ENCODE results near the gene CMSS1. TPM values are rescaled to one million over a fixed set of nuclear protein-coding genes. Genes with fewer than 3 reads are reported as not detected.

The CMSS1 gene
- total and polyA plus RNA-seq, 7 experiments from 2014 or later = 14.9 to 47.7 (median 18.4) TPM

- no peak for ATAC-seq
- no peaks in the 10 kb centered on the region for H3K9me3 ChIP-seq (ENCODE audit: control insufficient read depth in 2 of 3, low read length in 3 of 3)
- no peak overlapping the region for H3K4me3 ChIP-seq (ENCODE audit: low read length)
- Mint-ChIP-seq H3K27ac (no peak overlapping the region), H3K36me3 (peaks cover 0 to 9% (median 3%) of the 10 kb centered on the region in 5 donors), H3K4me3 (no peak overlapping the region), H3K4me1 (peaks cover 0 to 13% (median 7%) of the 10 kb centered on the region in 7 donors), H3K9me3 (no peaks in the 10 kb centered on the region), H3K27me3 (no peaks in the 10 kb centered on the region)
- no peak overlapping the region for H3K27ac ChIP-seq (ENCODE audit: low read depth, low read length)
- H3K27me3 ChIP-seq (ENCODE audit: control insufficient read depth in 2 of 2, insufficient read depth in 2 of 2, low read length in 2 of 2) = no peaks in the 10 kb centered on the region
- ChIA-PET CTCF (no interaction called here), POLR2A (no interaction called here)
- no peaks in the 10 kb centered on the region for H3K36me3 ChIP-seq (ENCODE audit: control insufficient read depth in 2 of 3, insufficient read depth in 3 of 3, low read length in 3 of 3)
- DNase-seq = no peak
- intact Hi-C loops (cut with micrococcal nuclease) = no loop called here
- H3K4me1 ChIP-seq (ENCODE audit: control insufficient read depth in 2 of 2, insufficient read depth in 2 of 2, low read length in 2 of 2) = no peaks in the 10 kb centered on the region
Measured at GRCh38 chr3:99952306-99952705, 134.6 kb downstream of the CMSS1 start.

GRCh38 chr3:99953596-99953995 lies 135.9 kb downstream of the CMSS1 start:
- H3K9me3 ChIP-seq (ENCODE audit: control insufficient read depth in 2 of 3, low read length in 3 of 3) = no peaks in the 10 kb centered on the region
- POLR2A ChIA-PET = no interaction called here

DNA sequence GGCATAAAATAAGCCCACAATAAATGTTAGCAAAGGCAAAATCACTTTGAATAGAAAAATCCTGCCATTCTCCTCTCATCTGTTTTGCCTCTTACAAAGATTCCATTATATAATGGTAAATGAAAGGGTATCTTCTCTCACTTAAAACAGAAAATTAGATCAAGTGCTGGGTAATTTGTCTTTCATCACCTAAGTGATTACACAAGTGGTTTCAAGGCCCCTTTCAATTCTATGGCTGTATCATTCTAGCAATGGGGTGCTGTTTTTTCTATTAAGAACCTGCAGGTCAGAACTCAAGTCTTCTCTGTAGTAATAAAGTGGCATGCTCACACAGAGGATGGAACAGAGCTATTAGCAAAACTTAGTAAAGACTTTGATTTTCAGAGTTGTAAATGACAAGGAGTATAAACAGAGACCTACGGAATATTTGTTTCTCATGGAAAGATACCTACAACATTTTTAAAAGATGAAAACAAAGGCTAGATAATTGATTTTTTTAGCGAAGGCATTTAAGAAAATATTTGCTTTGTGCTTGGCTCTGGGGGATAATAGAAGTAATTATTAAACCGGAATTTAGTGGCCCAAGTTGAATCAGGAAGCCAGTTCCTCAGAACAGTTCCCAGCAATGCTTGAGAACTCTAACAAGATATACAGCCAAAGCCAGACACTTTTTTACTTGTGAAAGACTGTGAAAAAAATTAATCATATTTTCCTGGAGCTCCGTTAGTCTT lies 137.4 kb downstream of the CMSS1 start:
- Mint-ChIP-seq H3K27ac (no peak overlapping the region), H3K27me3 (no peaks in the 10 kb centered on the region), H3K9me3 (no peaks in the 10 kb centered on the region), H3K36me3 (peaks cover 0 to 12% (median 0%) of the 10 kb centered on the region in 5 donors), H3K4me3 (no peak overlapping the region), H3K4me1 (peaks cover 0 to 13% (median 9%) of the 10 kb centered on the region in 7 donors)
- no peaks in the 10 kb centered on the region for H3K9me3 ChIP-seq (ENCODE audit: control insufficient read depth in 2 of 3, low read length in 3 of 3)
- H3K4me1 ChIP-seq (ENCODE audit: control insufficient read depth in 2 of 2, insufficient read depth in 2 of 2, low read length in 2 of 2) = no peaks in the 10 kb centered on the region
- intact Hi-C loops (cut with micrococcal nuclease) = no loop called here
- no peaks in the 10 kb centered on the region for H3K27me3 ChIP-seq (ENCODE audit: control insufficient read depth in 2 of 2, insufficient read depth in 2 of 2, low read length in 2 of 2)
- H3K4me3 ChIP-seq (ENCODE audit: low read length) = no peak overlapping the region
- CTCF ChIA-PET = no interaction called here
- DNase-seq = no peak
- H3K36me3 ChIP-seq (ENCODE audit: control insufficient read depth in 2 of 3, insufficient read depth in 3 of 3, low read length in 3 of 3) = no peaks in the 10 kb centered on the region
- ATAC-seq = no peak
- H3K27ac ChIP-seq (ENCODE audit: low read depth, low read length) = no peak overlapping the region
- POLR2A ChIA-PET = no interaction called here

More at GRCh38 chr3:99953596-99953995, 135.9 kb downstream of the CMSS1 start:
- peaks cover 0 to 13% (median 8%) of the 10 kb centered on the region in 7 donors for H3K4me1 Mint-ChIP-seq
- no peak overlapping the region for H3K4me3 ChIP-seq (ENCODE audit: low read length)
- CTCF ChIA-PET = no interaction called here
- no peak overlapping the region for H3K27ac Mint-ChIP-seq
- H3K4me1 ChIP-seq (ENCODE audit: control insufficient read depth in 2 of 2, insufficient read depth in 2 of 2, low read length in 2 of 2) = no peaks in the 10 kb centered on the region
- no peak overlapping the region for H3K4me3 Mint-ChIP-seq
- H3K27me3 Mint-ChIP-seq = no peaks in the 10 kb centered on the region
- H3K27ac ChIP-seq (ENCODE audit: low read depth, low read length) = no peak overlapping the region
- H3K27me3 ChIP-seq (ENCODE audit: control insufficient read depth in 2 of 2, insufficient read depth in 2 of 2, low read length in 2 of 2) = no peaks in the 10 kb centered on the region
- H3K9me3 Mint-ChIP-seq = no peaks in the 10 kb centered on the region
- intact Hi-C loops (cut with micrococcal nuclease) = no loop called here
- DNase-seq (no peak), ATAC-seq (no peak)
- H3K36me3 ChIP-seq (ENCODE audit: control insufficient read depth in 2 of 3, insufficient read depth in 3 of 3, low read length in 3 of 3) = no peaks in the 10 kb centered on the region
- H3K36me3 Mint-ChIP-seq = peaks cover 0 to 12% (median 0%) of the 10 kb centered on the region in 5 donors

DNA sequence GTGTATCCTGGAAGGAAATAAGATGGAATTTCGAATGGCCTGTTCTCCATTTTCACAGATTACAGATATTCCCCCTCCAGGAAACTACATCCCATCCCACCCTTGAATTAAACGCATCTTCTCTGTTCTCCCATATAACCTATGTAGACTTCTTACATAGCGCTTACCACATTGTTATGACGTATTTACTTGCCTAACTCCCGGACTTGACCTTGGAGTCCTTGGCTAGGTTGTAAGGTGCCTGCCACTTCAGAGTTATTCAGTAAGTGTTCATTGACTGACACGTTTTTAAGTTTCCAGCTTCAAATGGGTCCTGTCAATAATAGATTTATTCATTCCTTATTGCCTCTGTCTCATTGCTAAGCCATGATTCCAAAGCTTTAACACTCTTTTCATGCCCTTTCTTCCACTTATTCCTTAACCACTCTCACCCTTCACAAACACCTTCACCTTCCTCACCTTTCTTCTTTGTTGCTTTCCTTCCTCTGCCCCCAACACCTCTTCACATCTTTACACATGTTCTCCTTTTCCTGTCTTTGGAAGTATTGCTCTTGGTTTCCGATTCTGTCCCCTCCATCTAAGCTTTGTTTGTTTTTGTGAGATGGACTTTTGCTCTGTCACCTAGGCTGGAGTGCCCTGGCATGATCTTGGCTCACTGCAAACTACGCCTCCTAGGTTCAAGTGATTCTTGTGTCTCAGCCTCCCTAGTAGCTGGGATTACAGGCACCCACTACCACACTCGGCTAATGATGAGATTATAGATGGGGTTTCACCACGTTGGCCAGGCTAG lies 138.3 kb downstream of the CMSS1 start:
- no peak for ATAC-seq
- intact Hi-C loops (cut with micrococcal nuclease) = no loop called here
- H3K36me3 Mint-ChIP-seq = peaks cover 0 to 8% (median 0%) of the 10 kb centered on the region in 5 donors

GRCh38 chr3:99957151-99957796 lies 139.6 kb downstream of the CMSS1 start:
- ATAC-seq (no peak), DNase-seq (no peak)
- no peak overlapping the region for H3K27ac ChIP-seq (ENCODE audit: low read depth, low read length)
- intact Hi-C loops (cut with micrococcal nuclease) = no loop called here
- POLR2A ChIA-PET = interaction anchor here (0.6 kb wide), 1 partner anchor 125 kb away, joined by 4 read pairs; no protein-coding TSS in a partner anchor
- H3K4me3 ChIP-seq (ENCODE audit: low read length) = no peak overlapping the region
- no peaks in the 10 kb centered on the region for H3K4me1 ChIP-seq (ENCODE audit: control insufficient read depth in 2 of 2, insufficient read depth in 2 of 2, low read length in 2 of 2)
- peaks cover 0 to 14% (median 5%) of the 10 kb centered on the region in 5 donors for H3K36me3 Mint-ChIP-seq
- no peaks in the 10 kb centered on the region for H3K9me3 Mint-ChIP-seq
- H3K4me1 Mint-ChIP-seq = peaks cover 0 to 11% (median 5%) of the 10 kb centered on the region in 7 donors
- H3K27me3 Mint-ChIP-seq = no peaks in the 10 kb centered on the region
- no peaks in the 10 kb centered on the region for H3K27me3 ChIP-seq (ENCODE audit: control insufficient read depth in 2 of 2, insufficient read depth in 2 of 2, low read length in 2 of 2)
- H3K27ac Mint-ChIP-seq = no peak overlapping the region
- H3K9me3 ChIP-seq (ENCODE audit: control insufficient read depth in 2 of 3, low read length in 3 of 3) = no peaks in the 10 kb centered on the region
- CTCF ChIA-PET = no interaction called here
- H3K4me3 Mint-ChIP-seq = no peak overlapping the region
- no peaks in the 10 kb centered on the region for H3K36me3 ChIP-seq (ENCODE audit: control insufficient read depth in 2 of 3, insufficient read depth in 3 of 3, low read length in 3 of 3)

More for the DNA sequence above, 138.3 kb downstream of the CMSS1 start:
- no peaks in the 10 kb centered on the region for H3K9me3 ChIP-seq (ENCODE audit: control insufficient read depth in 2 of 3, low read length in 3 of 3)
- Mint-ChIP-seq H3K4me1 (peaks cover 0 to 9% (median 6%) of the 10 kb centered on the region in 7 donors), H3K9me3 (no peaks in the 10 kb centered on the region), H3K27me3 (no peaks in the 10 kb centered on the region), H3K4me3 (no peak overlapping the region), H3K27ac (no peak overlapping the region)
- ChIA-PET POLR2A (no interaction called here), CTCF (no interaction called here)
- H3K27ac ChIP-seq (ENCODE audit: low read depth, low read length) = no peak overlapping the region
- no peak overlapping the region for H3K4me3 ChIP-seq (ENCODE audit: low read length)
- no peaks in the 10 kb centered on the region for H3K4me1 ChIP-seq (ENCODE audit: control insufficient read depth in 2 of 2, insufficient read depth in 2 of 2, low read length in 2 of 2)
- H3K36me3 ChIP-seq (ENCODE audit: control insufficient read depth in 2 of 3, insufficient read depth in 3 of 3, low read length in 3 of 3) = no peaks in the 10 kb centered on the region
- H3K27me3 ChIP-seq (ENCODE audit: control insufficient read depth in 2 of 2, insufficient read depth in 2 of 2, low read length in 2 of 2) = no peaks in the 10 kb centered on the region
- DNase-seq = no peak

- Histone ChIP-seq H3K36me3 (ENCODE audit: control insufficient read depth in 2 of 3, insufficient read depth in 3 of 3, low read length in 3 of 3) (no peaks in the 10 kb centered on the region), H3K4me3 (ENCODE audit: low read length) (no peak overlapping the region), H3K4me1 (ENCODE audit: control insufficient read depth in 2 of 2, insufficient read depth in 2 of 2, low read length in 2 of 2) (no peaks in the 10 kb centered on the region), H3K9me3 (ENCODE audit: control insufficient read depth in 2 of 3, low read length in 3 of 3) (no peaks in the 10 kb centered on the region), H3K27me3 (ENCODE audit: control insufficient read depth in 2 of 2, insufficient read depth in 2 of 2, low read length in 2 of 2) (no peaks in the 10 kb centered on the region), H3K27ac (ENCODE audit: low read depth, low read length) (no peak overlapping the region)
- peaks cover 0 to 19% (median 9%) of the 10 kb centered on the region in 5 donors for H3K36me3 Mint-ChIP-seq
- H3K27ac Mint-ChIP-seq = no peak overlapping the region
- H3K9me3 Mint-ChIP-seq = no peaks in the 10 kb centered on the region
- CTCF ChIA-PET = no interaction called here
- ATAC-seq (no peak), DNase-seq (no peak)
- H3K4me3 Mint-ChIP-seq = no peak overlapping the region
- H3K4me1 Mint-ChIP-seq = peaks cover 0 to 11% (median 4%) of the 10 kb centered on the region in 7 donors
- POLR2A ChIA-PET = no interaction called here
- H3K27me3 Mint-ChIP-seq = no peaks in the 10 kb centered on the region
- intact Hi-C loops (cut with micrococcal nuclease) = no loop called here
Measured at GRCh38 chr3:99958222-99958912, 140.7 kb downstream of the CMSS1 start.

Measured in naive thymus-derived CD4-positive, alpha-beta T cell (primary cell).